Fibroblast of lung (primary cell): ENCODE results near the gene LRIT1. TPM values are rescaled to one million over a fixed set of nuclear protein-coding genes. Genes with fewer than 3 reads are reported as not detected.

Source experiments
- DNase-seq, 2 donors: peaks; one replicate each; pipeline versions ENCODE4 v3.0.0 to v3.0.0-alpha.2; 2010; ENCODE audit warnings: low read depth in 2 of 2
- H2AFZ ChIP-seq: 2 replicates; pipeline ENCODE4 v1.5.1; 2012; ENCODE audit warnings: low read length, control low read depth, inconsistent platforms
- H3K27ac ChIP-seq: 2 replicates; pipeline ENCODE4 v1.5.1; 2011; ENCODE audit warnings: low read length, control low read depth; ENCODE audit not compliant: insufficient read depth
- H3K27me3 ChIP-seq: 2 replicates; pipeline ENCODE4 v1.5.1; 2011; ENCODE audit warnings: mild to moderate bottlenecking, low read length; ENCODE audit not compliant: control insufficient read depth, insufficient read depth
- H3K36me3 ChIP-seq: 2 replicates; pipeline ENCODE4 v1.5.1; 2011; ENCODE audit warnings: low read length; ENCODE audit not compliant: control insufficient read depth, insufficient read depth
- H3K4me1 ChIP-seq: 2 replicates; pipeline ENCODE4 v1.5.1; 2011; ENCODE audit warnings: low read length; ENCODE audit not compliant: control insufficient read depth, insufficient read depth; ENCODE audit errors: extremely low read depth
- H3K4me2 ChIP-seq: 2 replicates; pipeline ENCODE4 v1.5.1; 2011; ENCODE audit warnings: low read length, control low read depth; ENCODE audit not compliant: insufficient read depth; ENCODE audit errors: extremely low read depth
- H3K4me3 ChIP-seq, 4 experiments: fragments of 200-600 bp in 1 of 4; sonication (generic) in 1 of 4; replicated peaks in 1 of 4; 2 replicates each; pipeline ENCODE4 v1.5.1; 2011 to 2016; ENCODE audit warnings: low read length in 4 of 4, low read depth in 3 of 4, mild to moderate bottlenecking in 3 of 4, control low read depth in 2 of 4, inconsistent platforms in 1 of 4, mixed read lengths in 1 of 4; ENCODE audit not compliant: insufficient read depth in 1 of 4; ENCODE audit errors: control extremely low read depth in 1 of 4
- H3K79me2 ChIP-seq: 2 replicates; pipeline ENCODE4 v1.5.1; 2012; ENCODE audit warnings: mild to moderate bottlenecking, low read length, inconsistent platforms; ENCODE audit not compliant: control insufficient read depth, insufficient read depth
- H3K9ac ChIP-seq: 2 replicates; pipeline ENCODE4 v1.5.1; 2011; ENCODE audit warnings: mild to moderate bottlenecking, low read length, control low read depth; ENCODE audit not compliant: insufficient read depth
- H3K9me3 ChIP-seq: 2 replicates; pipeline ENCODE4 v1.5.1; 2012; ENCODE audit warnings: low read depth, low read length; ENCODE audit not compliant: control insufficient read depth, insufficient read depth
- H4K20me1 ChIP-seq: 2 replicates; pipeline ENCODE4 v1.5.1; 2011; ENCODE audit warnings: low read length; ENCODE audit not compliant: control insufficient read depth, insufficient read depth; ENCODE audit errors: extremely low read depth
- EZH2 ChIP-seq: IDR thresholded peaks from 2 replicates; pipeline ENCODE4 v1.5.1; 2012; ENCODE audit warnings: low read length, control low read depth, mild to moderate bottlenecking; ENCODE audit errors: missing control alignments
- polyA plus RNA-seq, 2 donors: library from polyadenylated mRNA; depleted of rRNA in 1 of 2; stranded (reverse) in 1 of 2; unstranded in 1 of 2; fragments of >200 nt; gene quantifications; 2 replicates each; pipeline ENCODE4 v1.2.1, GENCODE V29; 2011 to 2012; ENCODE audit warnings: missing spikeins in 1 of 2
- total RNA-seq: library from RNA; depleted of rRNA; stranded (reverse); fragments of >200 nt; gene quantifications from 2 replicates; pipeline ENCODE4 v1.2.1, GENCODE V29; 2014
- TF ChIP-seq, protein P1 (sequence below), 2 donors: IDR thresholded peaks in 1 of 2; conservative IDR thresholded peaks in 1 of 2; 1 replicate in 1 of 2; 2 replicates in 1 of 2; pipeline ENCODE4 v1.5.1; 2011 to 2012; ENCODE audit warnings: low read length in 2 of 2, control low read depth in 1 of 2, inconsistent platforms in 1 of 2, low read depth in 1 of 2, mild to moderate bottlenecking in 1 of 2

Gene LRIT1
- total and polyA plus RNA-seq, 2 donors (not counting 1 experiment from before 2014, with no cell fraction given), result not detected

DNA sequence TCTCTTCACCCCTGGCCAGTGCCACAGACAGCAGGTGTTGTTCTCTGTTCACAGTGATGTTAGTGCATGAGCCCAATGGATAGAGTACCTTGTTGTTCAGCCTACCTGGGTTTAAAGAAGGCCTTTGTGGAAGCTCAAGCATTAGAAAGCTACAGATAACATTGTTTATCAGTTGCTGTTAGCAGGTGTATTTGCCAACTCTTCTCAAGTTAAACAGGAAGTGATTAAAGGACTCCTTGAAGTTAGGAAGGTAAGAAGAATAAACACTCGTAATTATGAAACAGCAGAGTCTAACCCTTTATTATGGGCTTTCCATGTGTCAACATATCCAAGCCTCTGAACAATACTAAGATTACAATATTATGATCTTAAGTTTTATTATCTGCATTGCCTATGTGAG, 29.4 kb upstream of the LRIT1 start:
- H3K9ac ChIP-seq, result no peak overlapping the region
- no peak for DNase-seq
- peaks cover 4% of the 10 kb centered on the region for H3K27me3 ChIP-seq
- no peak overlapping the region for H3K4me3 ChIP-seq
- H3K4me2 ChIP-seq, result no peak overlapping the region
- TF ChIP-seq, protein P1, sequence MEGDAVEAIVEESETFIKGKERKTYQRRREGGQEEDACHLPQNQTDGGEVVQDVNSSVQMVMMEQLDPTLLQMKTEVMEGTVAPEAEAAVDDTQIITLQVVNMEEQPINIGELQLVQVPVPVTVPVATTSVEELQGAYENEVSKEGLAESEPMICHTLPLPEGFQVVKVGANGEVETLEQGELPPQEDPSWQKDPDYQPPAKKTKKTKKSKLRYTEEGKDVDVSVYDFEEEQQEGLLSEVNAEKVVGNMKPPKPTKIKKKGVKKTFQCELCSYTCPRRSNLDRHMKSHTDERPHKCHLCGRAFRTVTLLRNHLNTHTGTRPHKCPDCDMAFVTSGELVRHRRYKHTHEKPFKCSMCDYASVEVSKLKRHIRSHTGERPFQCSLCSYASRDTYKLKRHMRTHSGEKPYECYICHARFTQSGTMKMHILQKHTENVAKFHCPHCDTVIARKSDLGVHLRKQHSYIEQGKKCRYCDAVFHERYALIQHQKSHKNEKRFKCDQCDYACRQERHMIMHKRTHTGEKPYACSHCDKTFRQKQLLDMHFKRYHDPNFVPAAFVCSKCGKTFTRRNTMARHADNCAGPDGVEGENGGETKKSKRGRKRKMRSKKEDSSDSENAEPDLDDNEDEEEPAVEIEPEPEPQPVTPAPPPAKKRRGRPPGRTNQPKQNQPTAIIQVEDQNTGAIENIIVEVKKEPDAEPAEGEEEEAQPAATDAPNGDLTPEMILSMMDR (conservative IDR thresholded peaks at IDR 0.05 in 1 of 2, IDR thresholded peaks at IDR 0.05 in 1 of 2; ENCODE audit: low read depth in 1 of 2, low read length in 2 of 2), result no peak
- TF ChIP-seq EZH2, result no peak
- H2AFZ ChIP-seq, result no peak overlapping the region
- no peaks in the 10 kb centered on the region for H4K20me1 ChIP-seq
- no peaks in the 10 kb centered on the region for H3K79me2 ChIP-seq
- no peaks in the 10 kb centered on the region for H3K9me3 ChIP-seq
- no peak overlapping the region for H3K27ac ChIP-seq
- H3K4me1 ChIP-seq, result no peaks in the 10 kb centered on the region
- no peaks in the 10 kb centered on the region for H3K36me3 ChIP-seq

DNA sequence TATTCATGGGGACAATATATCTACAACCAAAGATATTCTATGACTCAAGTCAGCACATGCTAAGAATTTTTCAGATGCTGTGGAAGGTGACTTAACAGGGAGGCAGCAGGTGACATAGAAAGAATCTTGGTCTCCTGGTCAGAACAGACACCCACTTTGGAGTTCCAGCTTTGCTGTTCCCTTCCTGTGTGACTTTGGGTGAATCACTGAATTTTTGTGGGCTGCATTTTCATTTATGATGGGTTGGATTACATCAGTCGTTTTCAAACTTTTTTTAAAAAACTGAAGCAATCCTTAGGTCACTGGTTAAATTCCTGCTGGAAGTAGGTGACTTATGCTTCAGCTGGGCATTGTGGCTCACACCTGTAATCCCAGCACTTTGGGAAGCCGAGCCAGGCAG, 28.4 kb upstream of the LRIT1 start:
- H2AFZ ChIP-seq, result no peak overlapping the region
- peak; percentile 81 to 84 for DNase-seq
- H3K9ac ChIP-seq, result no peak overlapping the region
- no peaks in the 10 kb centered on the region for H4K20me1 ChIP-seq
- peaks cover 4% of the 10 kb centered on the region for H3K27me3 ChIP-seq
- H3K4me3 ChIP-seq, result no peak overlapping the region
- no peaks in the 10 kb centered on the region for H3K36me3 ChIP-seq
- H3K79me2 ChIP-seq, result no peaks in the 10 kb centered on the region
- no peak overlapping the region for H3K27ac ChIP-seq
- TF ChIP-seq, protein P1 (conservative IDR thresholded peaks at IDR 0.05 in 1 of 2, IDR thresholded peaks at IDR 0.05 in 1 of 2; ENCODE audit: low read depth in 1 of 2, low read length in 2 of 2), result no peak
- no peak for TF ChIP-seq EZH2
- H3K4me1 ChIP-seq, result no peaks in the 10 kb centered on the region
- H3K9me3 ChIP-seq, result no peaks in the 10 kb centered on the region
- H3K4me2 ChIP-seq, result no peak overlapping the region

DNA sequence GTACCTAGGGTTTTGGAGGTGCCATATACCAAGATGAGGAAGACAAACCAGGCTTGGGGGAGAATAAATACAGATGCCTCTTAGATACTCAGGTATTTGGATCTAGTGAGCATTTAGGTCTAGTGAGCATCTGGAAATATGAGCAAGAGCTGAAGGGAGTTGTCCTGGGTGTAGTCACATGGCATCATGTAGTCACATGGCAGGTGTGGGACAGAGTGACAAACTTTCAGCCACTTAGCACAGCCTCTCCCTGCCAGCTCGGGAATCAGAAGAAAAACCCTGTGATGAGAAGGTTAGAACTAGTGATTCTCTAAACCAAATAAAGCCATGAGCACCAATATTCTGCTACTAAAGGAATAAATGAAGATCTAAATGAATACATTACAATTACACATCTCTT, 27.8 kb upstream of the LRIT1 start:
- Histone ChIP-seq H3K36me3 (no peaks in the 10 kb centered on the region), H3K27ac (no peak overlapping the region), H4K20me1 (no peaks in the 10 kb centered on the region)

More for the DNA sequence above, 27.8 kb upstream of the LRIT1 start:
- H3K4me3 ChIP-seq, result no peak overlapping the region
- no peak overlapping the region for H3K9ac ChIP-seq
- peaks cover 4% of the 10 kb centered on the region for H3K27me3 ChIP-seq
- H3K79me2 ChIP-seq, result no peaks in the 10 kb centered on the region
- no peak for DNase-seq
- no peak overlapping the region for H2AFZ ChIP-seq
- H3K4me1 ChIP-seq, result no peaks in the 10 kb centered on the region
- H3K4me2 ChIP-seq, result no peak overlapping the region
- no peaks in the 10 kb centered on the region for H3K9me3 ChIP-seq
- no peak for TF ChIP-seq EZH2
- TF ChIP-seq, protein P1 (conservative IDR thresholded peaks at IDR 0.05 in 1 of 2, IDR thresholded peaks at IDR 0.05 in 1 of 2; ENCODE audit: low read depth in 1 of 2, low read length in 2 of 2), result no peak
